Upper lobe of left lung (tissue), 4 donors: ENCODE measurements around the gene TNNT3.

ENCODE experiments used
- CTCF ChIP-seq, 6 experiments: fragments of 450-650 bp in 4 of 6; fragments of 200-600 bp in 2 of 6; sonication (generic) in 2 of 6; IDR thresholded peaks; one replicate each; pipeline ENCODE4 v1.5.1; 2016 to 2019; ENCODE audit warnings: antibody characterized with exemption in 6 of 6
- POLR2A ChIP-seq, 4 donors: fragments of 450-650 bp; IDR thresholded peaks; one replicate each; pipeline ENCODE4 v1.5.1; 2016 to 2017; ENCODE audit warnings: antibody characterized with exemption in 4 of 4, mild to moderate bottlenecking in 2 of 4

- TF ChIP-seq CTCF (IDR thresholded peaks at IDR 0.05) (no peak), POLR2A (IDR thresholded peaks at IDR 0.05) (no peak)
Observed at GRCh38 chr11:1932681-1933080, 13.2 kb downstream of the TNNT3 start.
